ENCODE measurements around the gene AAK1. TPM values are rescaled to one million over a fixed set of nuclear protein-coding genes. Genes with fewer than 3 reads are reported as not detected.

AAK1 gene
- total RNA-seq, 1 experiment from 2014 or later = 35.6 TPM

GRCh38 chr2:69495008-69495407 is 148.5 kb downstream of the AAK1 start:
- H3K27me3 Mint-ChIP-seq (ENCODE audit: low read depth) = no peaks in the 10 kb centered on the region
- ATAC-seq (no peak), DNase-seq (ENCODE audit: low spot score) (no peak)
- ChIA-PET POLR2A (no interaction called here), CTCF (interaction anchor here (1.5 kb wide), 1 partner anchor 58 kb away, joined by 3 read pairs; the partner anchor contains the start of gene NFU1)
- H3K9me3 Mint-ChIP-seq = no peaks in the 10 kb centered on the region
- no peak overlapping the region for H3K4me3 Mint-ChIP-seq
- peaks cover 2% of the 10 kb centered on the region; the same call in 1 of the 2 replicates for H3K36me3 Mint-ChIP-seq
- peaks cover 4% of the 10 kb centered on the region for H3K4me1 Mint-ChIP-seq
- H3K27ac Mint-ChIP-seq = no peak overlapping the region
- TF ChIP-seq ZNF671 (CRISPR knock-in tag; IDR thresholded peaks at IDR 0.05) = no peak
- TF ChIP-seq ATF3 (CRISPR knock-in tag; conservative IDR thresholded peaks at IDR 0.05) = no peak
- TF ChIP-seq SMAD3 (CRISPR knock-in tag; IDR thresholded peaks at IDR 0.05; ENCODE audit: borderline replicate concordance) = no peak
- TF ChIP-seq OVOL2 (CRISPR knock-in tag; IDR thresholded peaks at IDR 0.05; ENCODE audit: borderline replicate concordance) = no peak
- no peak for TF ChIP-seq ELF4 (CRISPR knock-in tag; IDR thresholded peaks at IDR 0.05; ENCODE audit: low read depth)
- TF ChIP-seq ZNF512 (CRISPR knock-in tag; IDR thresholded peaks at IDR 0.05; ENCODE audit: borderline replicate concordance) = no peak

- Mint-ChIP-seq H3K27me3 (ENCODE audit: low read depth) (no peaks in the 10 kb centered on the region), H3K4me3 (no peak overlapping the region), H3K9me3 (no peaks in the 10 kb centered on the region), H3K36me3 (peaks cover 3% of the 10 kb centered on the region; the same call in 1 of the 2 replicates), H3K4me1 (0 out of 2 replicates have a peak, but pooled peaks cover 1% of the 10 kb centered on the region), H3K27ac (no peak overlapping the region)
- ChIA-PET POLR2A (no interaction called here), CTCF (no interaction called here)
- TF ChIP-seq ZNF138 (CRISPR knock-in tag; conservative IDR thresholded peaks at IDR 0.05) (no peak), ZNF219 (CRISPR knock-in tag; IDR thresholded peaks at IDR 0.05; ENCODE audit: borderline replicate concordance) (no peak), ZNF281 (CRISPR knock-in tag; IDR thresholded peaks at IDR 0.05) (no peak), MYBL2 (CRISPR knock-in tag; IDR thresholded peaks at IDR 0.05) (no peak), ZMAT4 (CRISPR knock-in tag; IDR thresholded peaks at IDR 0.05) (no peak), FOXK1 (CRISPR knock-in tag; IDR thresholded peaks at IDR 0.05) (no peak), JUN (CRISPR knock-in tag; IDR thresholded peaks at IDR 0.05) (no peak), ETV6 (CRISPR knock-in tag; IDR thresholded peaks at IDR 0.05) (no peak), RELA (CRISPR knock-in tag; IDR thresholded peaks at IDR 0.05; ENCODE audit: borderline replicate concordance) (no peak), TEAD1 (CRISPR knock-in tag; IDR thresholded peaks at IDR 0.05) (no peak), AFF4 (CRISPR knock-in tag; IDR thresholded peaks at IDR 0.05; ENCODE audit: borderline replicate concordance) (no peak), FOXP4 (CRISPR knock-in tag; IDR thresholded peaks at IDR 0.05) (no peak), ZNF317 (CRISPR knock-in tag; IDR thresholded peaks at IDR 0.05; ENCODE audit: borderline replicate concordance, low read depth) (no peak), IRF2 (CRISPR knock-in tag; IDR thresholded peaks at IDR 0.05; ENCODE audit: borderline replicate concordance, low read depth) (no peak), EMX1 (CRISPR knock-in tag; IDR thresholded peaks at IDR 0.05) (no peak)
- ATAC-seq = no peak
- no peak for DNase-seq (ENCODE audit: low spot score)
These were observed 149.4 kb downstream of the AAK1 start for GRCh38 chr2:69494126-69494525.
